Measurements from ENCODE around the gene SLC16A9. TPM values are rescaled to one million over a fixed set of nuclear protein-coding genes. Genes with fewer than 3 reads are reported as not detected.

SLC16A9 gene
- total RNA-seq, 1 donor from 2014 or later = 0.83 TPM

DNA sequence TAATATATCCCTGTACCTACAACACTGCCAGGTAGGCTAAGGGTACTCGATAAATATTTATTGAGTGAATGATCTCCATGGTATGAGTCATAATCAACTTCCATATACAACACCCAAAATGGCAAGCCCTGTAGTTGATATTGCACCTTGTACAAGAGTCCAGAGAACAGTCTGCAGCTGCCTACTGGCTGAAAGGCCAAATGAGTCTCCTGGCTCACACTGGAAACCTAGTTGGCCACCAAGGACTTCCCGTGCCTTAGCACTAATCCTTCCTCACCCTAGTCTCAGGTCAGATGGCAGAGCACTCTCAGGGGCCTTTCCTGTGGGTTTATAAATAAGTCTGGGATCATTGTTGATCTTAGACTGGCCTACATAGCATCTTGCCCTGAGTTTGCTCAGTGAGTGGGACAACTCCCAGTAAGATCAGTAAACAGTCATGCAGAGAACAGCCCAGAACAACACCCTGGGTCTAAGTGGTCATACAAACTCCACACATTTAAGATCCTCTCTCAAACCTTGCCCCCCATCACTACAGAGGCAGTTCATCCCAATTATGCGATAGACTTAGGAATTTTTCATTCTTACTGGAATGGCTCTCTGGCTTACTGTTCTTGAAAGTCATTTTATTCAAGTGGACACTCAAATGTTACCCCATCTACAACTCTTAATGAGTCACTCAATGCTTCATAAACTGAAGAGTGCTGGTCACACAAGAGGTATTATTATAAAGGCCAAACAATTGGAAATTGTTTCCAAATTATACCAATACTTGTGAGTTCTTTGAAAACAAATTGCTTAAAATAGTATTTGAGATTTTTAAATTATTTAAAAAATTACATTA lies 14.7 kb upstream of the SLC16A9 start:
- H3K9me3 ChIP-seq = no peaks in the 10 kb centered on the region
- peaks cover 4% of the 10 kb centered on the region for H3K4me1 ChIP-seq
- intact Hi-C loops (cut with DNase I) = no loop called here
- peak; percentile 88 to 90 for ATAC-seq
- peak overlapping the region; percentile 38 for H3K27ac ChIP-seq
- H3K36me3 ChIP-seq = no peaks in the 10 kb centered on the region
- H3K27me3 ChIP-seq (ENCODE audit: low read depth) = no peaks in the 10 kb centered on the region
- TF ChIP-seq, protein P1, sequence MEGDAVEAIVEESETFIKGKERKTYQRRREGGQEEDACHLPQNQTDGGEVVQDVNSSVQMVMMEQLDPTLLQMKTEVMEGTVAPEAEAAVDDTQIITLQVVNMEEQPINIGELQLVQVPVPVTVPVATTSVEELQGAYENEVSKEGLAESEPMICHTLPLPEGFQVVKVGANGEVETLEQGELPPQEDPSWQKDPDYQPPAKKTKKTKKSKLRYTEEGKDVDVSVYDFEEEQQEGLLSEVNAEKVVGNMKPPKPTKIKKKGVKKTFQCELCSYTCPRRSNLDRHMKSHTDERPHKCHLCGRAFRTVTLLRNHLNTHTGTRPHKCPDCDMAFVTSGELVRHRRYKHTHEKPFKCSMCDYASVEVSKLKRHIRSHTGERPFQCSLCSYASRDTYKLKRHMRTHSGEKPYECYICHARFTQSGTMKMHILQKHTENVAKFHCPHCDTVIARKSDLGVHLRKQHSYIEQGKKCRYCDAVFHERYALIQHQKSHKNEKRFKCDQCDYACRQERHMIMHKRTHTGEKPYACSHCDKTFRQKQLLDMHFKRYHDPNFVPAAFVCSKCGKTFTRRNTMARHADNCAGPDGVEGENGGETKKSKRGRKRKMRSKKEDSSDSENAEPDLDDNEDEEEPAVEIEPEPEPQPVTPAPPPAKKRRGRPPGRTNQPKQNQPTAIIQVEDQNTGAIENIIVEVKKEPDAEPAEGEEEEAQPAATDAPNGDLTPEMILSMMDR (IDR thresholded peaks at IDR 0.05) = no peak
- H3K4me3 ChIP-seq = no peak overlapping the region
- DNase-seq = no peak

DNA sequence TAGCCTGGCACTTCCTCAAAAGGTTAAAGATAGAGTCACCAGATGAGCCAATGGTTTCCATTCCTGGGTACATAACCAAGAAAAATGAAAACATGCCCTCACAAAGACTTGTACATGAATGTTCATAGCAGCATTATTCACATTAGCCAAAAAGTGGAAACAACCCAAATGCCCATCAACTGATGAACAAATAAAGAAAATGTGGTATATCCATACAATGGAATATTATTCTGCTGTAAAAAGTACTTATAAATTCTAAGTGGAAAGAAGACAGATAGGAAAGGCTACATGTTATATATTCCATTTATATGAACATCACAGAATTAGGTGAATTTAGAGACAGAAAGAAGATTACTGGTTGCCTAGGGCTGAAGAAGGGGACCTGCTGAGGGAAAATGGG lies 10.7 kb upstream of the SLC16A9 start:
- Histone ChIP-seq H3K36me3 (no peaks in the 10 kb centered on the region), H3K9me3 (no peaks in the 10 kb centered on the region), H3K4me1 (peaks cover 3% of the 10 kb centered on the region), H3K27me3 (ENCODE audit: low read depth) (no peaks in the 10 kb centered on the region), H3K27ac (no peak overlapping the region), H3K4me3 (no peak overlapping the region)
- intact Hi-C loops (cut with DNase I) = no loop called here
- DNase-seq = no peak
- TF ChIP-seq, protein P1 (IDR thresholded peaks at IDR 0.05) = no peak
- ATAC-seq = no peak

- TF ChIP-seq, protein P1 (IDR thresholded peaks at IDR 0.05) = no peak
- no peak overlapping the region for H3K27ac ChIP-seq
- no peaks in the 10 kb centered on the region for H3K4me1 ChIP-seq
- no peaks in the 10 kb centered on the region for H3K27me3 ChIP-seq (ENCODE audit: low read depth)
- intact Hi-C loops (cut with DNase I) = no loop called here
- H3K36me3 ChIP-seq = no peaks in the 10 kb centered on the region
- DNase-seq (no peak), ATAC-seq (no peak)
- no peaks in the 10 kb centered on the region for H3K9me3 ChIP-seq
- H3K4me3 ChIP-seq = no peak overlapping the region
Measured at GRCh38 chr10:59719374-59719773, 9.7 kb upstream of the SLC16A9 start.

GRCh38 chr10:59718257-59718656 lies 8.6 kb upstream of the SLC16A9 start:
- Histone ChIP-seq H3K36me3 (no peaks in the 10 kb centered on the region), H3K27ac (no peak overlapping the region), H3K9me3 (no peaks in the 10 kb centered on the region), H3K4me3 (no peak overlapping the region), H3K27me3 (ENCODE audit: low read depth) (no peaks in the 10 kb centered on the region), H3K4me1 (no peaks in the 10 kb centered on the region)
- DNase-seq = no peak
- TF ChIP-seq, protein P1 (IDR thresholded peaks at IDR 0.05) = no peak
- no peak for ATAC-seq
- intact Hi-C loops (cut with DNase I) = no loop called here

DNA sequence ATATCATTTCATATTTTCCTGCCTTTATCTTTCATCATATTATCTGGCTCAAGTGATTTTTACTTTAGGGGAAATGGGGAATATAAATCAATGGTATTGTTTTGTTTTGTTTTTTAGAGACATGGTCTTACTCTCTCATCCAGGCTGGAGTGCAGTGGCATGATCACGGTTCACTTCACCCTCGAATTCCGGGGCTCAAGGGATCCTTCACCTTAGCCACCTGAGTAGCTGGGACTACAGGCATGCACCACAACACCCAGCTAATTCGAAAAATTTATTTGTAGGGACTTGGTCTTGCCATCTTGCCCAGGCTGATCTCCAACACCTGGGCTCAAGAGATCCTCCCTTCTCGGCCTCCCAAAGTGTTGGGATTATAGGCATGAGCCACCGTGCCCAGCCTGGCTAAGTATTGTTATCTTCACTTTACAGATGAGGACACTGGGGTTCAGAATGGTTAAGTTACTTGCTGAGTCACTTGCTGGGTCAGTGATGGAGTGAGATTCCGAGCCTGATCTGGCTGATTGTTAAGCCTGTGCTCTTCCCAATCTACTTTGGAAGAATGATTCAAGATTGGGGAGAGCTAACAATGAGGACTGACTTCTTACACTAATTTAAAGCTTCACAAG lies 3.7 kb upstream of the SLC16A9 start:
- DNase-seq = no peak
- no peak for ATAC-seq
- peaks cover 22% of the 10 kb centered on the region for H3K27me3 ChIP-seq (ENCODE audit: low read depth)
- intact Hi-C loops (cut with DNase I) = no loop called here
- H3K4me1 ChIP-seq = peaks cover 12% of the 10 kb centered on the region
- H3K4me3 ChIP-seq = no peak overlapping the region
- TF ChIP-seq, protein P1 (IDR thresholded peaks at IDR 0.05) = no peak
- H3K36me3 ChIP-seq = no peaks in the 10 kb centered on the region
- no peaks in the 10 kb centered on the region for H3K9me3 ChIP-seq
- no peak overlapping the region for H3K27ac ChIP-seq
